ENCODE results near the gene MIR17HG. TPM values are rescaled to one million over a fixed set of nuclear protein-coding genes. Genes with fewer than 3 reads are reported as not detected.

MIR17HG gene
- total RNA-seq: 0.35 and 0.86 TPM in 2 replicates

DNA sequence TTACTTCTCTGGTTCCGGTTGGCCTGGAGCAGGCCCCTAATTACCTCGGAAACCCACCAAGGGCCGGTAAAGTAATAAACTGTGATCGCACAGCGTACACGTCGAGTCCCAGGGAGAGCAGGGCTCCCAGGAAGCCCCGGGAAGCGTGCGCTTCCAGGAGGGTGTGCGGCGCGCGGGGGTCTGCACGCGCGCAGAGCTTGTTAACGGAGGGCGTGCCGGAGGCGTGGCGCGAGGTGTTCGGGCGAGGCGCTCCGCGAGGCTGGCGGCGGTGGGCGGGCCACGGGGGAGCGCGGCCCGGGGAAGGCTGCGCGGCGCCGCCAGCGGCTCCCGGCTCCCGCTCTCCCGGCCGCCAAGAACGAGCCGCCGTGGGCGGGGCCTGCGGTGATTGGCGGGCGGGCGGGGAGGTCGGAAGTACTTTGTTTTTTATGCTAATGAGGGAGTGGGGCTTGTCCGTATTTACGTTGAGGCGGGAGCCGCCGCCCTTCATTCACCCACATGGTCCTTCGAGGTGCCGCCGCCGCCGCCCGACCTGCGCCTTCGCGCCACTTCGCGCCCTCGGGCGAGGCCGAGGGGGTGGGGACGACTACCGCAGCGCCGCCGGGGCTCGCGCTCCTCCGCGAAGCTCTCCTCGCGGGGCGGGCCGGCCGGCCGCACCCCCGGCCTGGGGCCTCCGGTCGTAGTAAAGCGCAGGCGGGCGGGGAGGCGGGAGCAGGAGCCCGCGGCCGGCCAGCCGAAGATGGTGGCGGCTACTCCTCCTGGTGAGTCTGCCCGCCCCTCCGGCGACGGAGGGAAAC, at the start of gene MIR17HG:
Gene MIR17HG (plus strand): TSS at position 486 of the 794 bp plus-strand sequence.

DNA sequence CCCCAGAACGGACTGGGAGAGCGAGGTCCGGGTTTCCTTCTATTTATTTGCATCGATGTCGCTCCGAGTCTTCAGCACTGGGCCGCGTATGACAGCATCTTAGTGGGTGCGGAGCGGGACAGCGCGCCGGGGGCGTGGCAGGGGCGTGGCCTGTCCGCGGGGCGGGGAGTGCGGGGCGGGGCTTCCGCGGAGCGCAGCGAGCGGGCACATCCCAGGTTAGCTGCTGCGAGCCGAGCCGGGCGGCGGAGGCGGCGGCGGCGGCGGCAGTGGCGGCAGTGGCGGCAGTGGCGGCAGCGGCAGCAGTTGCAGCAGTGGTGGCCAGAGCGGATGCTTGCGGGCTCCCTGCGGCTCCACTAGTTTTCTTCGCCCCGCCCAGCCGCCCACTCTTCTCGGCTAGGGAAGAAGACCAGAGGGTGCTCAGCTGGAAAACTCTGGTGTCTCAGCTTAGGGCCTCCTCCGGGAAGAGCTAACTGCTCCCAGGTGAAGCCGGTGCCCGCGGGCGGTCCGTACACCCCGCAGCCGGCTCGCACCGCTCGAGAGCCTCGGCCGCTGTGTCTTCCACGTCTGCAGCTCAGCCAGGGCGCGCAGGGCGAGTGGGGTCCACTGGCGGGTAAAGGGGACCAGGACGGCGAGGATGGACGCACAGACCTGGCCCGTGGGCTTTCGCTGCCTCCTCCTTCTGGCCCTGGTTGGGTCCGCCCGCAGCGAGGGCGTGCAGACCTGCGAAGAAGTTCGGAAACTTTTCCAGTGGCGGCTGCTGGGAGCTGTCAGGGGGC, 51.1 kb downstream of the MIR17HG start, which contains the start of gene GPC5:
Gene GPC5 (plus strand): TSS at position 209 of the 776 bp plus-strand sequence.

Other genes with a start within 250 kb of the MIR17HG start
- gene GPC5, start 50.9 kb downstream of the MIR17HG start, total RNA-seq: not detected in 2 replicates

All from myometrial cell (primary cell).